Islet of Langerhans (tissue), 1 donor: ENCODE results near the gene TTBK1.

Experiments
- FAIRE-seq: peaks from one replicate; lab custom pipeline; 2011; peaks lifted over from hg19 to GRCh38; lab: Jason Lieb, UNC

Gene TTBK1

DNA sequence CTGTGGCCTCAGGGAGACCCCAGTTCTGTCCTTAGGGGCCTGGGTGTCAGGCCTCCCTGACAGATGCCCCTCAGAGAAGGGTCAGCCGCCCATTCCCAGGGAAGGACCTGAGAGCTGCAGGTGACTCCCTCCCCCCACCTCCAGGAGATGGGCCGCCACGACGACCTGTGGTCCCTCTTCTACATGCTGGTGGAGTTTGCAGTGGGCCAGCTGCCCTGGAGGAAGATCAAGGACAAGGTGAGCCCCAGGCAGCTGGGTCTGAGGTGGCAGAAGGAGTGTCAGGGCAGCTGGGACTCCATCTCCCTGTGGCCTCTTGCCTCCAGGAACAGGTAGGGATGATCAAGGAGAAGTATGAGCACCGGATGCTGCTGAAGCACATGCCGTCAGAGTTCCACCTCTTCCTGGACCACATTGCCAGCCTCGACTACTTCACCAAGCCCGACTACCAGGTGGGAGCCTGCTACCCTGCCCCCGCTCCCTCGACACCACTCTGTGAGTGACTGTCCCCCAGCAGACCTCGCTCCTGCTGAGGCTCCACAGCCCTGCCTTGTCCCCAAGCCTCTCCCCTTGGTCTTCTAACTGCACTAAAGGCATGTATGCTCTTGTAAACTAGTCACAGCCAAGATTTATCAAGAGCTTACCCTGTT is 12.2 kb downstream of the TTBK1 start:
- no peak for FAIRE-seq

DNA sequence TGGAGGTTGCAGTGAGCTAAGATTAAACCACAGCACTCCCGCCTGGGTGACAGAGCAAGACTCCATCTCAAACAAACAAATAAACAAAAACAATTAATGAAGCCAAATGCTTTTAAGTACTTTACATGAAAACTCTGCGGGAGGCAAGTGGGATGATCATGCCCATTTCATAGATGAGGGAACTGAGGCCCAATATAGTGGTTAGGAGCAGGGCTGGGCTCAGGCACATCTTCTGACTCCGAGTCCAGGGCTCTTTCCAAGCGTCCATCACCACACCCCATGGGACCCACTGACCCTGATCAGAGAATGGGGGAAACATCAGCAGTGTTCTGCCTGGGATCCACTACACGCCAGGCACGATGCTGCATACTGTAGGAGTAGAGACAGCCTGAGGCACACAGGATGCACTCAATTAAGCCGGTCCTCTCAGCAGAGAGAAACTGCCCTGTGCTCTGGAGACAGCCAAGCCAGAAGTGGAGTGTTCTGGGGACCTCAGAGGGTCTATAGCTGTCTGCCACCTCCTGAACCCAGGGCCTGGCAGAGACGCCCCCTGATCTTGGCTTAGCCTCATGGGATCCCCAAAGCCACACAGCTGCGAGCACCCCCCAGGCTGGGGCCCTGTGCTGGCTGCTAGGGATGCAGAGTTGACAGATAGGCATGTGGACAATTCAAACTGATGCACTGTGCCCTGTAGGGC is 13.5 kb downstream of the TTBK1 start:
- no peak for FAIRE-seq

DNA sequence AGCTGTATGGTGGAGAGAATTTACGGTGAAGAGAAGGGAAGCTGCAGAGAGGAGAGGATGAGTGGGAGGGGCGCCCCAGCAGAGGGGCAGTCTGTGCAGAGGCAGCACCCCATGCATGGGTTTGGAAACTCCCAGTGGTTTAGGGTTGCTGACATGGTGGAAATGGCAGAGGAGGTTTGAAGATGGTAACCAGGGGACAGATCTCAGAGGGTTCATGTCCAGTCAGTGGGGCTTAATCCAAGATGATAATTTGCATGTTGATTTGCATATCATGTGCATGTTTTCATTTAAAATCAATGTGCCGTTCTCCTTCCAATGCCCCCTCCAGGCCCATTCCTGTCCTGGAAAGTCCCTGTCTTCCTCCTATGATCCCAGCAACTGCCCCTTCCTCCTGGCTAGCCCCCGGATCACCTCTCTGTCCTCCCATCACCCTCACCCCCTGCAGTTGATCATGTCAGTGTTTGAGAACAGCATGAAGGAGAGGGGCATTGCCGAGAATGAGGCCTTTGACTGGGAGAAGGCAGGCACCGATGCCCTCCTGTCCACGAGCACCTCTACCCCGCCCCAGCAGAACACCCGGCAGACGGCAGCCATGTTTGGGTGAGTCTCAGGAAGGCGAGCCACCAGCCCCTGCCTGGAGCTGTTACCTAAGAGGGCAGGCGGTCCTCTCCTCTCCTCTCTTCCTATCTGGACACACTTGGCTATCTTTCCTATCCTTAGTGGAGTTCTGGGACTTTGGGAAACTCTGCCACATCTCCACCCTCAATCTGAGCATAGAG is 14.3 kb downstream of the TTBK1 start:
- no peak for FAIRE-seq

DNA sequence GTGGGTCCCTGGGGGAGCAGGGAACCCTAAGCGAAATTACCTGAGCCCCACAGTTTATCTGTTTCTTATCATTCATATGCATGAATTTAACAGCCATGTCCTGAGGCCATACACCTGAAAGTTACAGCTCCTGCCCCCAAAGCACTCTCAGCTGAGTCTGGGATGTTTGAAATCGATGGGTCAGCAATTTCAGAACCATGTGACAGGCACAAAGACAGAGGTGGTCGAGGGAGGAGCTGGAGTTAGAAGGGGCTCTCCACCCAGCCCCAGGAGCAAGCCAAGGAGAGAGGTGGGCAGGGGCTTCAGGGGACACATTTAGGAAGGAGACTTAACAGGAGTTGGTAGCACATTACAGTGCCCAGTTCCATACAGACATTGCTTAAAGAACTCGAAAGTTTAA is 14.9 kb downstream of the TTBK1 start:
- FAIRE-seq: no peak

DNA sequence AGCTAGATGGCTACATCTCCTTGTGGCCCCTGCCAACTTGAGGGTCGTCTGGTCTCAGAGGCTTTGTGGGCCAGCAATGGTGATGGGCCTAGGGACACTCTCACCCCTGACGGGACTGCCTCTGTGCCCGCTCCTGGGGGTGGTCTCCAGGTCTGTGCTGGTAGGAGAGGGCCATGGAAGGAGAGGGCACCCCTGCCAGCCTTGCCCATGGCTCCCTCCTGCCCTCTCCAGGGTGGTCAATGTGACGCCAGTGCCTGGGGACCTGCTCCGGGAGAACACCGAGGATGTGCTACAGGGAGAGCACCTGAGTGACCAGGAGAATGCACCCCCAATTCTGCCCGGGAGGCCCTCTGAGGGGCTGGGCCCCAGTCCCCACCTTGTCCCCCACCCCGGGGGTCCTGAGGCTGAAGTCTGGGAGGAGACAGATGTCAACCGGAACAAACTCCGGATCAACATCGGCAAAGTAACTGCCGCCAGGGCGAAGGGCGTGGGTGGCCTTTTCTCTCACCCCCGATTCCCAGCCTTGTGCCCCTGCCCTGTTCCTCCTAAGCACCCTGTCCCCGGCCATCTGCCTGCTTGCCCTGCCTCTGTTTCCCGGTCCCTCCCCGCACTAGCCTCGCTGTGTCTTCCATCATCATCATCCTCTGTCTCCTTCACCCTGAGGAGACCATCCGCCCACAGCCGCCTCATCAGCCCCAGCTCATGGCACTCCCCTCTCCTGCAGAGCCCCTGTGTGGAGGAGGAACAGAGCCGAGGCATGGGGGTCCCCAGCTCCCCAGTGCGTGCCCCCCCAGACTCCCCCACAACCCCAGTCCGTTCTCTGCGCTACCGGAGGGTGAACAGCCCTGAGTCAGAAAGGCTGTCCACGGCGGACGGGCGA is 15.8 kb downstream of the TTBK1 start:
- no peak for FAIRE-seq

DNA sequence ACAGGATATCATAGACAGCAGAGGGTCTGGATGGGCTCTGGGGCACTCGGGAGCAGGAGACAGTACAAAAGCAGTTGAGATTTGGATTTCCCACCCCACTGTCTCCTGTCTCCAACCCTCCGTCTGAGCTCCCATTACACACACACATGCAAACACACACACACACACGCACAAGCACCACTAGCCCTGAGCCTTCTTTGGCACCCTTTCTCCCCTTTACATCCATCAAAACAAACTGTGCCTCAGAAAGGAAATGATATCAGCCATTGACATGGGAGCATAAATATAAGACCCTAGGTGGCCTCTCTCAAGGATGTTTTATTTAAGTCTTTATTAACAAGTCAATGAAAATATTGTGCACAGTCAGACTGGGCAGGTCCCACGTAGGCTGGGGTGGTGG is 17.5 kb downstream of the TTBK1 start:
- FAIRE-seq: no peak

DNA sequence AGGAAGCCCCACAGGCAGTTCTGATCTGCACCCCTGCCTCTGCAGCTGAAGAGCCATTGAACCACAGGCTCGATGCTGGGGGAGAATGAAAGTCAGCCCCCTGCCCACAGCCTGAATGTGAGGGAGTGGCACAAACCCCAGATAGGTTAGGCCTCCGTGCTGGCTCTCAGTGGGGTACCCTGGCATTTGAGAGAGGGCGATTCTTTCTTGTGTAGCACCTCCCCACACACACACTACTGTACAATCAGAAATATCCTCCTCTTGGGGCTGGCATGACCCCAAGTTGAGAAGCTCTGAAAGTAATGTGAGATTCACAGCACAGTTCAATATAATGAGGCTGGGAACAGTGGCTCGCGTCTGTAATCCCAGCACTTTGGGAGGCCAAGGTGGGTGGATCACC is 17.9 kb downstream of the TTBK1 start:
- FAIRE-seq: no peak

DNA sequence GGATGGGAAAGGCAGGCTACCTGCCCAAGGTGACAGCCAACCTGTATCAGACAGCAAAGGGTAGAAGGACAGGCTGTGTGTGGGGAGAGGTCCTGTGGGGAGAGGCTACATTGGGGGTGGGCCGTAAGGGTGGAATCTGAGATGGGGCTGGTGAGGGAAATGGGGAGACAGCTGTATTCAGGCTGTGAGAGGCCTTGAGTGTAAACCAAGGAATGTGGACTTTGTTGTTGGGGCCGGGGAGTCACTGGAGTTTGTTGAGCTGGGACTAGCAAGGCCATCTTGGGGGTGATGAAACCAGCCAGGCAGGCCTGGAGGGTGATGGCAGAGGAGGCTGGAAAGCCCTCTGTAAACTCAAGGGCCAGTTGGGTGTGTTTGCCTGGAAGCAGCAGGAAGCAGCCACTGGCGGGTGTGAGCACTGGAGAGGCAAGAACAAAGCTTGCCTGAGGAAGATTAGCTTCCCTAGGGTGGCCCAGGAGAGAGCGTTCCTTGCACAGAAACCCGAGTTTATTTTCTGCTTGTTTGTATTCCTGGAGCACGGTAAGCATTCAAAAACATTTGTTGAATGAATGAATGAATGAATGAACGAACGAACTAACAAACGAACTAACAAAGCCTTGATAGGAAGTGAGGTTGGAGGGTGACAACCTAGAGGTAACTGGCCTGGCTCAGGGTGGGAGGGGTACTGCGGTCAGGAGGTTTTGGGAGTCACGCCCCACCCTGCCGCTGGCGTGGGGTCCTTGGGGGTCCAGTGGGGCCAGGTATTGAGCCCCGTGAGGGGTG is 18.9 kb downstream of the TTBK1 start:
- no peak for FAIRE-seq

DNA sequence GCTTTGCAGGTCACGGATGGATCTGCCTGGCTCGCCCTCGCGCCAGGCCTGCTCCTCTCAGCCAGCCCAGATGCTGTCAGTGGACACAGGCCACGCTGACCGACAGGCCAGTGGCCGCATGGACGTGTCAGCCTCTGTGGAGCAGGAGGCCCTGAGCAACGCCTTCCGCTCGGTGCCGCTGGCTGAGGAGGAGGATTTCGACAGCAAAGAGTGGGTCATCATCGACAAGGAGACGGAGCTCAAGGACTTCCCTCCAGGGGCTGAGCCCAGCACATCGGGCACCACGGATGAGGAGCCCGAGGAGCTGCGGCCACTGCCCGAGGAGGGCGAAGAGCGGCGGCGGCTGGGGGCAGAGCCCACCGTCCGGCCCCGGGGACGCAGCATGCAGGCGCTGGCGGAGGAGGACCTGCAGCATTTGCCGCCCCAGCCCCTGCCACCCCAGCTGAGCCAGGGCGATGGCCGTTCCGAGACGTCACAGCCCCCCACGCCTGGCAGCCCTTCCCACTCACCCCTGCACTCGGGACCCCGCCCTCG is 19.6 kb downstream of the TTBK1 start:
- no peak for FAIRE-seq

DNA sequence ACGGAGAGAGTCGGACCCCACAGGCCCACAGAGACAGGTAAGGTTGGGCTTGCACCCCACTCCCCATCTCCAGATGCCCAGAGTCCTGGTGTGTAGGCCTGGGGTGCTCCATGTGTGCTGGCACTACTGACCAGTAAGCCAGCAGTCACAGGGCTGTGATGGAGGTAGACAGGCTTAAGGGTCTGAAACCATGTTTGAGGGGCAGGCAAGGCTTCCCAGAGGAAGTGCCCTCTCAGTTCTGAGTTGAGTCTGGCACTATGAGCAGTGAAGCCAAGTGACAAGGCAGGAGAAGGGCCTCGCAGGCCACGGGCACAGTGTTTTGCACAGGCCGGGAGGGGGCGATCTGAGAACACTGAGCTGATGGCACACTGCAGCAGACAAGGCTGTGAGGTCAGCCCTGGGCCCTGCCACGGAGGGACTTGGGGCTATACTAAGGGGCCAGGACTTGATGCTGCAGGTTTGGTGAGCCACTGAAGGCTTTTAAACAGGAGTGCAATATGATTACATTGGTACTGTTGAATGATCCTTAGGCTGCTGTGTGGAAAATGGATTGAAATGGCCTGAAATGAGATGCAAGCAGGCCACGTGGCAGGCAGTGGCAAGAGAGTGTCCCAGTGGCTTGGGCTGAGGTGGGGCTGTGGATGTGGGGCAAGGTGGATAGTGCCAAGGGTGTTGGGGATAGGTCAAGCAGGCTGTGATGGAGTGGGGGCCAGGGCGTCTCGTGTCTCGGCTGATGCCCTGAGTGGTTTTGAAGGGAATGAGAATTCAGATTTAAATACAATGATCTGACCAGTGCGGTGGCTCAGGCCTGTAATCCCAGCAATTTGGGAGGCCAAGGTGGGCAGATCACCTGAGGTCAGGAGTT is 20.3 kb downstream of the TTBK1 start:
- FAIRE-seq: no peak

DNA sequence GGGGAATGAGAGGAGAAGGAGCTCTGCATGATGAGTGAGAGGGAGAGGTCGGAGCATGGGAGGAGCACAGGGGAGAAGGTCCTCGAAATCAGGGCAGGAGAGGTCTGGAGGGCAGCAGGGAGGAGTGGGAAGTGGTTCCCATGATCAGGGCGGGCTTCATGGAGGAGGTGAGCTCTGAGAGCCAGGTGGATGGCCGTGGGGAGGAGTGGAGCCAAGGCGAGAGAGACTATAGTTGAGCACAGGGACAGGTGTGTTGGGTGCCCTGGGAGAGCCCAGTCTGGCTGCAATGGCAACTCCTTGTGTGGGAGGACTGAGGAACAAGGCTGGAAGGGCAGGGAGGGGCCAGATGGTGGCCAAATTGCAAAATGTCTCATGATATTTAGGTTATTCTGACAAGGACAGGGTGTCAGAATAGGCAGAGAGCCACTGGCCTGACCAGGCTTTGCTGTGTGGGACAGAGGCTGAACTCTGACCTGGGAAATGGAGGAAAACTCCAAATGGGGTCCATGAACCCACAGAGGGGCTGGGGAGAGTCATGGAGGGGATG is 21.4 kb downstream of the TTBK1 start:
- FAIRE-seq: no peak

DNA sequence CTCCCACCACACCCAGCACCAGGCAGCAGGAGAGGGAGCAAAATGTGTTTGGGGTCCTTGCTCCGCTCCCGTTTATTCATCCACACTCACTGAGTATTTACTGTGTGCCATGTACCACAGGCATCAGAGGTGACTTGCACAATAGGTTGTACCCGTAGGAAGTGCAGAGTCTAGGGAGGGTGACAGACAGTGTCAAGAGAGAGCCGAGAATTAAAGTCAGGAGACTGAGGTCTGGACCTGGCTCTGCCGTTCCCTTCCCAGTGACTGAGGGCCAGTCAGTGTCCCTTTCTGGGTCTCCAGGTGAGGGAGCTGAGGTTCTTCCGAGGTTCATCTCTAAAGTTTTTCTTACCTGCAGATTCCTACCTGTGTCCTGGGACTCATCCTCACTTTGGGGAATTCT is 22.3 kb downstream of the TTBK1 start:
- no peak for FAIRE-seq

DNA sequence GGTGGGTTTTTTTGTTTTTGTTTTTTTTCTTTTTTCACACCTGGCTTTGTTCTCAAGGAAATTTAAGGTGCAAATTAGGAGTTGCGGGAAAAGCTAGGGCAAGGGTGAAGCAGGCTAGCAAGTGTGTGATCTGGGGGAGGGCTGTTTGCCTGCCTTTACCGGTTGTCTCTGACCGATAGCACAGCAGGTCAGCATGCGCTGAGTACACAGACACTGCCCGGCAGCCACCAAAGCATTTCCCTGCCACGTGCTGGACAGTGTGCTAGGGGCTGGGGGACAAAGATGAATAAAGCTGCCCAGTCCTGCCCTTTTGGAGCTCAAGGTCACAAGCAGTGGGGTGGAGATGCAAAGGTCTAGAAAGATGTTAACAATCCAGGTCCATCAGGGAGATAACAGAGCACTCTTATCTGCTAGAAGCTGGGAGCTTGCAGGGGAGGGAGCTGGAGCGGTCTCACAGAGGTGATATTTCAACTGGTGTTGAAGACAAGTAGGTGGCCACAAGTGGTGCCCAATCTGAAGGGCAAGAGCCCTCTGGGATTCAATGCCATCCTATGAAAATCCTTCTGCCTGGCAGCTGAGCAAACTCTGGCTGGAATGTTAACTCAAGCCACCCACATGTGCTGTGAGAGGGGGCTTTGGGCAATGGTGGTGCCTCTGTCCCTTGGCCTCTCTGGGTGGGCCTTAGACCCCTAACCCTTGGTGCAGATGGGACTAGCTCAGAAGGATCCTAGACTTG is 24.5 kb downstream of the TTBK1 start:
- no peak for FAIRE-seq

DNA sequence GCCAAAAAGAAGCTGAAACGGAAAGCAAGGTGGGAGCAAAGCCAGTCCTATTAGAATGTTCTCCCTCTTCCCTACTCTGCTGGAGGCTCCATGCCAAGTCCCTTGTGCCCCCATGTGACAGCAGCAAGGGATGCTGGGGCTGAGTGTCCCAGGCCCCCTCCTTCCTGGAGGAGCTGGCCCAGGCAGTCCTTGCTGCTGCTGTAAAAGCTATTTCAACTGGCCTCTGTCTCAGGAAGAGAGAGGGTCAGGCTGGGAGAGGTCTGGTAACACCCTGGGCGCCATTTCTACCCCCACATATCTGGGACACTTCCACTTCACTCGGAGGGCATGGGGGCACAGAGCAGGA is 25.0 kb downstream of the TTBK1 start:
- FAIRE-seq: no peak

DNA sequence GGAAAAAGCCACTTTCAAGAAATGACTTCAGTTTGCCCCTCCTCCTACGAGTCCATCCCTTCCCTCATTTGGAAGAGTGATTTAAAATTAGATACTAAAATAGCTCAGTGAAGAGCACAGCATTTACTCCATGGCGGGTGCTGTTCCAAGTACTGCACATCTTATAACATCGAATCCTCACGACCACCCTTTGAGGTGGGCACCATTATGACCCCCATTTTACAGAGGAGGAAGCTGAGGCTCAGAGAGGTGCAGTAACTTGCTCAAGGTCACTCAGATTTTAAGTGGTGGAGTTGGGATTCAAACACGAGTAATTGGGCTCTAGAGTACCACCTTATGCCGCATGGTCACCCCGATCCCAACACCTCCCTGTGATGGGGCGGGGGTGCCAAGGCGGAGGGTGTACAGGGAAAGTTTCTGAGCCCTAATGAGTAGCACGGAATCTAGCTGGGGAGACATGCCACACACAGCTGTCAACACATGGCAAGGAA is 25.5 kb downstream of the TTBK1 start:
- no peak for FAIRE-seq

DNA sequence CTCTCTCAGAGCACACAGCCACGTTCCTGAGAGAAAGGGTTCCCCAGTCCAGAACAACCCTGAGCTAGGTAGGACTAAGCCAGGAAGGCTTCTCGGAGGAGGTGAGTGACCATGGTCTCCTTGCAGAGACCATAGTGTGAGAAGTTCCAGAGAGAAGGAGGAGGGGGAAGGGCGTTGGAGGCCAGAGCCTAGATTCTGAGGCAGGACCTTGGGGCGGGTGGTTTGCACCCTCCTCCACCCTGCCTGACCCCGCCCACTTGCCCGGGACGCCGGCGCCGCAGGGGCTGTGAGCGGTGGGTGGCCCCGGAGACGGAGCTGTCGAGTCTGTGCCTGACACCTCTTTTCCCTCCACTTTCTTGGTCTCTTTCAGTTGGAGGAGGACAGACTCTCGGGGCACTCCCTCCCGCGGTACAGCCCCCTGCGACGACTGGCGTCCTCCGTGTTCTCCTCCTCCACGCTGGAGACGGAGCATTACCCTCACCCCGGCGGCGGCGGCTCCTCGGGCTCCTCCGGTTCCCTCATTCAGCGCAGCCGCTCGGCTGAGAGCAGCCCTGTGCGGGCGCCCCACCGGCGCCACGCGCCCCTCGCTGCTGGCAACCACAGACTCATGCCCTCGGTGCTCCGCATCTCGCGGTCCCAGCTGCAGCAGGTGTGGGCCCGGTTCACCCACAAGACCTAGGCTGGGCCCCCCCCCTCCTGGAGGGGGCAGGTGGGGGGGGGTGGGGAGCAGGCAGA is 26.2 kb downstream of the TTBK1 start:
- FAIRE-seq: no peak

DNA sequence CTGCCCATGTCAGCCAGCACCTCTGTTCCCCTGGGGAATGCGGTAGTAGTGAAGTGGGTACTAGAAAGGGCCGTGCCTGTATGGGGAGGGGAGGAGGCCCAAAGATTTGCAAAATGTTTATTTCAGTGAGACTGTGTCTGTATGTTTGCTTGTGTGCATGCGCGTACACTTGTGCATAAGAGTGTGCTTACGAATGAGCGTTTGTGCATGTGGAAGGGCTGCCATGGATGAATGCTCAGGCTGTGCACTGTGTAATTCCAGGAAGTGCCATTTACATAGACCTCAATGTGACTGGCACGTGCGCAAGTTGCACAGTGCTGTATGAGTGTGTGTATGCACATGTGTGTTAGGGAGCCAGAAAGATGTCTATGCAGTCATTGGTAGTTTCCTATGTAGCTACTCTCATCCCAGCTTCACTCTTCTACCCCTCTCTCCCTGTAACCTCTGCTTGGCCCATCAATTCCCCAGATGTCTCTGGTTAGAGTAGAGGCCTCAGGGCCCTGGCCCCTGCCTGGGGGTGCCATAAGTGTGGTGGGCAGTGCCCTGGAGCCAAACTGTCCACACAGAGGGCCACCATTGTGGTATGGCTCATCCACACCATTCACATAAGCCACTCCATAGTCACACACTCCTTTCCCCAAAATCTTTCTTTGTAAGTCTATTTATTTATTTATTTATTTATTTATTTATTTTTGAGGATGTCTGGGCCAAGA is 28.0 kb downstream of the TTBK1 start:
- no peak for FAIRE-seq

DNA sequence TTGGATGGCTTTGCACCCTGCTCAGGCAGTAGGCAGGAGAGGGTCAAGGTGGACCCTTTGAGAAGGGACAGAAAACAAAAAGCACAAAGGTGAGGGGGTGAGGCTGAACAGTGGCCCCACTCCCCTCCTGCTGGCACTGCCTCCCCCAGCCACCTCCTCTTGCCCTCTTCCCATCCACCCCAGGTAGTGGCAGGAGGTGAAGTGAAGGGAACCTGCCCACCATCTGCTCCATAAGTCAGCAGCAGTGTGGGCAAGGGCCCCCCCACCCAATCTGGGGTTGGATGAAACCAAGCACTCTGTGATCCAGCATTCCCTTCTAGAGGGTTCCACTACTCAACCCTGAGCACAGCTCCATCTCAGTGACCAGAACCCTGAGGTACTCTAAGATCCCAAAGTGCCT is 28.7 kb downstream of the TTBK1 start:
- FAIRE-seq: no peak
